Ovary (tissue), 3 donors: ENCODE measurements around the gene IGF2BP3.

Source experiments
- EP300 ChIP-seq: sonication (generic); formaldehyde crosslinking; IDR thresholded peaks from one replicate; pipeline ENCODE4 v1.6.1; 2017; ENCODE audit warnings: antibody characterized with exemption
- POLR2A ChIP-seq: fragments of 450-650 bp; IDR thresholded peaks from one replicate; pipeline ENCODE4 v1.6.1; 2017; ENCODE audit warnings: antibody characterized with exemption, mild to moderate bottlenecking, moderate library complexity
- TF ChIP-seq, protein P1 (sequence below), 3 donors: fragments of 450-650 bp in 2 of 3; fragments of 200-600 bp in 1 of 3; IDR thresholded peaks; one replicate each; pipeline versions ENCODE4 v1.5.1 to v1.8.0; 2016 to 2022; ENCODE audit warnings: antibody characterized with exemption in 3 of 3, mild to moderate bottlenecking in 1 of 3
- donor health status: DM: no; HTN: no; CAD: no.

DNA sequence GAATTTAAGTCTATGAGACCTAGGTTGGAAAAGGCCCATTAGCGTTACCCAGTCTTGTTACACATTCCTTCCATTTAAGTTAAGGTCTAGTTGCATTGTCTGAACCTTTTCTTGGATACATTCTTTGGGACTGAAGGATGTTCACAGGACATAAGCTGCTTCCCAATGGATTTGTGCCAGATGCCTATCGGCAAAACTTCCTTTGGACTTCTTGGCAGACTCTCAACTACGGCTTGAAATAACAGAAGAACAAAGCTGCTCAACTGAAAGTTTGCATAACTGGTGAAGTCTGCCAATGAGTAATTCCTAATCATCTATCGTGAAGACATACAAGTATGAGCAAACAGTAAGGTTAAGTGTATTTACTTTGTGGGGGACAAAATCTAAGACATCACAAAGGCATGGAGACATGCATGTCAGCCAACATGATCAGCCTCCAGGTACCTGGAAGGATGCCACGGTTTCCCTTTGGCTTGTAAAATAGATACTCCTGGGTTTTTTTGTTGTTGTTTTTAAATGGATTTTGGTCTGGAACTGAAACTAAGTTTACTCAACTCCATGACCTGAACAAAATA lies 135.7 kb downstream of the IGF2BP3 start:
- TF ChIP-seq, protein P1, sequence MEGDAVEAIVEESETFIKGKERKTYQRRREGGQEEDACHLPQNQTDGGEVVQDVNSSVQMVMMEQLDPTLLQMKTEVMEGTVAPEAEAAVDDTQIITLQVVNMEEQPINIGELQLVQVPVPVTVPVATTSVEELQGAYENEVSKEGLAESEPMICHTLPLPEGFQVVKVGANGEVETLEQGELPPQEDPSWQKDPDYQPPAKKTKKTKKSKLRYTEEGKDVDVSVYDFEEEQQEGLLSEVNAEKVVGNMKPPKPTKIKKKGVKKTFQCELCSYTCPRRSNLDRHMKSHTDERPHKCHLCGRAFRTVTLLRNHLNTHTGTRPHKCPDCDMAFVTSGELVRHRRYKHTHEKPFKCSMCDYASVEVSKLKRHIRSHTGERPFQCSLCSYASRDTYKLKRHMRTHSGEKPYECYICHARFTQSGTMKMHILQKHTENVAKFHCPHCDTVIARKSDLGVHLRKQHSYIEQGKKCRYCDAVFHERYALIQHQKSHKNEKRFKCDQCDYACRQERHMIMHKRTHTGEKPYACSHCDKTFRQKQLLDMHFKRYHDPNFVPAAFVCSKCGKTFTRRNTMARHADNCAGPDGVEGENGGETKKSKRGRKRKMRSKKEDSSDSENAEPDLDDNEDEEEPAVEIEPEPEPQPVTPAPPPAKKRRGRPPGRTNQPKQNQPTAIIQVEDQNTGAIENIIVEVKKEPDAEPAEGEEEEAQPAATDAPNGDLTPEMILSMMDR (IDR thresholded peaks at IDR 0.05): no peak
- TF ChIP-seq POLR2A: no peak
- TF ChIP-seq EP300: no peak
